NCI-H2029 treated with DMSO at 0.1 percent for 48 hours (cell line): Measurements from ENCODE around the gene PPP1R16B.
"Not testable (repeated sequence)": the region's sequence is repeated elsewhere in the genome, so short reads cannot be mapped to it uniquely, and the experiment has no call there.

Experiments used
- DNase-seq: peaks from one replicate; lab custom pipeline; 2025; lab: John Stamatoyannopoulos, UW

PPP1R16B gene

GRCh38 chr20:38853759-38854158 is 48.3 kb downstream of the PPP1R16B start:
- DNase-seq, result no peak

GRCh38 chr20:38854654-38855066 is 49.2 kb downstream of the PPP1R16B start:
- no peak for DNase-seq

- no peak for DNase-seq
Measured at GRCh38 chr20:38855356-38855755, 49.9 kb downstream of the PPP1R16B start.

GRCh38 chr20:38856570-38856969 is 51.1 kb downstream of the PPP1R16B start:
- DNase-seq, result no peak

- DNase-seq, result no peak
Measured at GRCh38 chr20:38857703-38858102, 52.2 kb downstream of the PPP1R16B start.

- DNase-seq, result no peak
Measured at GRCh38 chr20:38859070-38859690, 53.7 kb downstream of the PPP1R16B start.

- DNase-seq, result not testable (repeated sequence)
Measured at GRCh38 chr20:38859857-38860256, 54.4 kb downstream of the PPP1R16B start.

- no peak for DNase-seq
Measured at GRCh38 chr20:38861071-38861401, 55.5 kb downstream of the PPP1R16B start.

GRCh38 chr20:38862226-38862625 is 56.7 kb downstream of the PPP1R16B start:
- DNase-seq, result no peak

GRCh38 chr20:38863024-38863851 is 57.7 kb downstream of the PPP1R16B start:
- DNase-seq, result no peak

GRCh38 chr20:38864662-38865061 is 59.2 kb downstream of the PPP1R16B start:
- no peak for DNase-seq

- no peak for DNase-seq
Measured at GRCh38 chr20:38866265-38867061, 61.0 kb downstream of the PPP1R16B start.

GRCh38 chr20:38867062-38867359 is 61.5 kb downstream of the PPP1R16B start:
- DNase-seq, result no peak

- no peak for DNase-seq
Measured at GRCh38 chr20:38870733-38871559, 65.4 kb downstream of the PPP1R16B start.

- DNase-seq, result no peak
Measured at GRCh38 chr20:38871560-38871953, 66.1 kb downstream of the PPP1R16B start.

- no peak for DNase-seq
Measured at GRCh38 chr20:38872036-38872435, 66.5 kb downstream of the PPP1R16B start.

GRCh38 chr20:38872491-38873049 is 67.1 kb downstream of the PPP1R16B start:
- DNase-seq, result no peak

- DNase-seq, result no peak
Measured at GRCh38 chr20:38873050-38873581, 67.6 kb downstream of the PPP1R16B start.

- DNase-seq, result no peak
Measured at GRCh38 chr20:38874460-38875174, 69.1 kb downstream of the PPP1R16B start.

- no peak for DNase-seq
Measured at GRCh38 chr20:38875175-38875993, 69.9 kb downstream of the PPP1R16B start.
